ENCODE measurements around the gene ZNF219. TPM values are rescaled to one million over a fixed set of nuclear protein-coding genes. Genes with fewer than 3 reads are reported as not detected.

ZNF219 gene
- total RNA-seq, 1 experiment from 2014 or later = 13.6 TPM

GRCh38 chr14:21087294-21088091 is 11.0 kb downstream of the ZNF219 start:
- no peak for DNase-seq (ENCODE audit: low spot score)

DNA sequence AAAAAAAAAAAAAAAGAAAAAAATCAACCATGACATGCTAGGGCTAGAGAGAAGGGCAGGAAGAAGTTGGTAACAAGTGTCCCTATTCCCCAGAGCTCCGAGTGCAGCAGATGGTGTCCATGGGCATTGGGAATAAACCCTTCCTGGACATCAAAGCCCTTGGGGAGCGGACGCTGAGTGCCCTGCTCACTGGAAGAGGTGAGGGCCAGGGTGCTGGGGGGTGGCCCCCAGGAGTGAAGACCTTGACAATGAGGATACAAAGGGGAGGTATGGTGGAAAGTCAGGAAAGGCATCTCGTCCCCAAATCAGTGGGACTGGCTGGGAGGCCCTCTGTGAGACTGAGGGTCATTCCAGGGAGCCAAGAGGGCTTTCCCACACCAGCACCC is 11.6 kb downstream of the ZNF219 start:
- DNase-seq (ENCODE audit: low spot score) = no peak

- DNase-seq (ENCODE audit: low spot score) = no peak
Measured at GRCh38 chr14:21084998-21085853, 13.2 kb downstream of the ZNF219 start.

- DNase-seq (ENCODE audit: low spot score) = no peak
Measured at GRCh38 chr14:21084396-21084795, 14.1 kb downstream of the ZNF219 start.

- no peak for DNase-seq (ENCODE audit: low spot score)
Measured at GRCh38 chr14:21083565-21084325, 14.7 kb downstream of the ZNF219 start.

GRCh38 chr14:21081521-21082142 is 16.8 kb downstream of the ZNF219 start:
- no peak for DNase-seq (ENCODE audit: low spot score)

GRCh38 chr14:21078726-21079125 is 19.7 kb downstream of the ZNF219 start:
- DNase-seq (ENCODE audit: low spot score) = no peak

DNA sequence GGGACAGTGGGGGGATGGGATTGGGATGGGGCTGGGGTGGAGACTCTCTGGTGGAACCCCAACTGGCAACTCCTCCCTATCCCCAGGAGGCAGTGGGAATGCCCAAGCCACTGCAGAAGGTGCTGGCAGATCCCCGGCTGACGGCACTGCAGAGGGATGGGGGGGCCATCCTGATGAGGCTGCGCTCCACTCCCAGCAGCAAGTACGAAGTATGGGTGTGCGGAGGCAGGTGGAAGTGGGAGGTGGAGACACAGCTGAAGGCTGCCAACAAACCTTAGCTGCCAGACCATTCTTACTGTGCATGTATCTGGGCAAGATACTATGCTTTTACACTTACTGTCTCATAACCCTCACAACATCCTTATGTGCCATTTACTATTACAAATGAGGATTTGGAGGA is 20.2 kb downstream of the ZNF219 start:
- no peak for DNase-seq (ENCODE audit: low spot score)

GRCh38 chr14:21077672-21078071 is 20.8 kb downstream of the ZNF219 start:
- DNase-seq (ENCODE audit: low spot score) = no peak

DNA sequence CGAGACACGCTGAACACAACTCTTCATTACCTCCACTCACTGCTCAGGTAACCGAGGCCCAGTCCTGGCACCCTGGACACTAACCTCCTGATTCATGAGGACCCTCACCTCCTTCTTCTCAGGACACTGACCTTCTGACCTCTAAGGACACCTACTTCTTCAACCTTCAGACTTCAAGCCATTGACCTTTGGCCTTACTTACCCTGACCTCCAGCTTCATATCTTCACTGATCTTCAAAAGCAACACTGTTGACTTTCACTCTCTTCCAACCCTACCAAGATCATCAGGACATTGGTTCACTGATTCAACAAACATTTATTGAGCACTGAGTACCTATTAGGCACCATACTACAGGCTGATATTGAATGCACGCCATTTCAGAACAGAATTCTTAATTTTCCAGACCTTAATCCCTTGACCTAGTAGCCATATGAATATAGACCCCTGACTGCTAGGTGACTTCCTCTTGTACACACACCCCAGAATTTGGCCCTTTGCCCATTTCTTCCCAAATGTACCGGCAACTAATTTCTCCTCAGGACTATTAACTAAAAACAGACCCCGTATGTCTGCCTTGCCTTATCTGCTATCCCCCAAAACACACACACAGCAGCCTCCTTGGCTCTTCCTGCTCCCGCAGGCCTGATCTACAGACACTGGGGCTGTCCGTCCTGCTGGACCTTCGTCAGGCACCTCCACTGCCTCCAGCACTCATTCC is 22.6 kb downstream of the ZNF219 start:
- DNase-seq (ENCODE audit: low spot score) = no peak

- DNase-seq (ENCODE audit: low spot score) = no peak
Measured at GRCh38 chr14:21074398-21075272, 23.8 kb downstream of the ZNF219 start.

DNA sequence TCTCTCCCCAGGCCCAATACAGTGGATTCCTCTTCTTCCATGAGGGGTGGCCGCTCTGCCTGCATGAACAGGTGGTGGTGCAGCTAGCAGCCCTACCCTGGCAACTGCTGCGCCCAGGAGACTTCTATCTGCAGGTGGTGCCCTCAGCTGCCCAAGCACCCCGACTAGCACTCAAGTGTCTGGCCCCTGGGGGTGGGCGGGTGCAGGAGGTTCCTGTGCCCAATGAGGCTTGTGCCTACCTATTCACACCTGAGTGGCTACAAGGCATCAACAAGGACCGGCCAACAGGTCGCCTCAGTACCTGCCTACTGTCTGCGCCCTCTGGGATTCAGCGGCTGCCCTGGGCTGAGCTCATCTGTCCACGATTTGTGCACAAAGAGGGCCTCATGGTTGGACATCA is 24.5 kb downstream of the ZNF219 start:
- no peak for DNase-seq (ENCODE audit: low spot score)

GRCh38 chr14:21072781-21073339 is 25.6 kb downstream of the ZNF219 start:
- no peak for DNase-seq (ENCODE audit: low spot score)

DNA sequence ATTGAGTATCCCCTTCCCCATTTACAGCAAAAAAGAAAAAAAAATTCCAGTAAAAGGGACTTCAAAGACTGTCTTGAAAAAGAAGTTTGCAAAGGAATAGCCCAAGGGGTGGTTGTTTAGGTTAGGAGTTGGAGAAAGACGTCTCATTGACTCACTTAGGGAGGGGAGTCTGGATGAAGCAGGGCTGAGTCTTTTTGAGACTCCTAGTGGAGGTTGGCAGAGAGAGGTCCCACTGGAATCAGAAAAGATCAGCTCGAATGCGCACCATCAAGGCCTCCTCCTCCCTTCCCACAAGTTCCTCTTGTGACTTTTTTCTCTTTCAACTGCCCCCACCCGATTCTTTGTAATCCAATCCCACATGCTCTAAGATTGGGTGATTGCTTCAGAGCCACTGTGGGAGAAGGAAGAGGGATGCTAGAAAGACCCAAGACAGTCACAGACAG is 26.4 kb downstream of the ZNF219 start:
- DNase-seq (ENCODE audit: low spot score) = no peak

DNA sequence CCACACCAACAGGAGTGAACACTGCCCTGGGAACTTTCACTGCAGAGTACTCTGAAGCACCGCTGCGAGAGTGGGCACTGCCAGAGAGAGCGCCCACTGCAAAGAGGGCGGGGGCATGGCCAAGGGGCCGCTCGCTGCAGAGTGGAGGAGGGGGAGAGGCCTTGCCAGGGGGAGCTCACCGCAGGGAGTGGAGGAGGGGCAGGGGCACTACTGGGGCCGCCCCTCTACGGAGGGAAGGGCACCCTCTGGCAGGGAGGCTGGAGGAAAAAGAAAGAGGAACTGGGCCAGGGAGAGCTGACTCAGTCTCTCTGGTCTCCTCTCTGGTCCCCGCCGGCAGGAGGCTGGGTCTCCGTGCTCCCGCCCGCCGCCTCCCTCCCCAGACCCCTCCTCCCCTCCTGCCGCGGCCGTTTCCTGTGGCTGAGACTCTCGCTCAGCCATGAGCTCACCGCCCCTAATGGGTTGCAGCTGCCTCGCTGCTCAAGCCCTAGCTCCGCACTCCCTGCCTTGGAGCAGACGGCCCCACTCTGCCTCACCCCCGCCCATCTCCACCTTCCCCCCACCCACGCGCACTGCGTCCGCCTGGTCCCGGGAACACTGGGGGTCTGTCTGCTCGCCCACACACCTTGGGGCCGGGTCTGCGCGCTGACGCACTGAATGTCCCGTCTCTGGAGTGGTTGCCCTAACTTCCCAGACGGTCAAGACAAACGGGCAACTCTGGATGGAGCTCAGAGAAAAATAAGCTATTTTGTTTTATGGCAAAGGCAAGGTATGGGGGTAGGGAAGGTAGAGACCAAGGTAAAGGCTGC is 27.0 kb downstream of the ZNF219 start:
- no peak for DNase-seq (ENCODE audit: low spot score)

- DNase-seq (ENCODE audit: low spot score) = no peak
Measured at GRCh38 chr14:21070610-21071224, 27.7 kb downstream of the ZNF219 start.

GRCh38 chr14:21070083-21070609 is 28.3 kb downstream of the ZNF219 start, which contains the start of gene ARHGEF40:
ARHGEF40 (plus strand) TSS chr14:21070304; CDS start chr14:21070397, 93 bp downstream.
- peak; percentile 37 for DNase-seq (ENCODE audit: low spot score)

Measured in HT-29 (cell line).